Glutamatergic neuron (in vitro differentiated cells): ENCODE results near the gene DNAJC1. TPM values are rescaled to one million over a fixed set of nuclear protein-coding genes. Genes with fewer than 3 reads are reported as not detected.

Experiments used
- DNase-seq: peaks from one replicate; pipeline ENCODE4 v3.0.0; 2022
- H3K27ac Mint-ChIP-seq: one replicate; pipeline ENCODE4 v1.8.0; 2020; ENCODE audit warnings: mild to moderate bottlenecking, mixed read lengths, inconsistent platforms; ENCODE audit not compliant: unreplicated experiment
- H3K27me3 Mint-ChIP-seq: one replicate; pipeline ENCODE4 v1.8.0; 2020; ENCODE audit warnings: mild to moderate bottlenecking, moderate library complexity, mixed read lengths, inconsistent platforms; ENCODE audit not compliant: unreplicated experiment
- H3K36me3 Mint-ChIP-seq: one replicate; pipeline ENCODE4 v1.8.0; 2020; ENCODE audit warnings: mild to moderate bottlenecking, mixed read lengths, inconsistent platforms; ENCODE audit not compliant: unreplicated experiment
- H3K4me1 Mint-ChIP-seq: one replicate; pipeline ENCODE4 v1.8.0; 2020; ENCODE audit warnings: mild to moderate bottlenecking, low read depth, mixed read lengths, inconsistent platforms; ENCODE audit not compliant: unreplicated experiment
- H3K4me3 Mint-ChIP-seq: one replicate; pipeline ENCODE4 v1.8.0; 2020; ENCODE audit warnings: mild to moderate bottlenecking, mixed read lengths, inconsistent platforms; ENCODE audit not compliant: unreplicated experiment
- H3K9me3 Mint-ChIP-seq: one replicate; pipeline ENCODE4 v1.8.0; 2020; ENCODE audit warnings: mild to moderate bottlenecking, moderate library complexity, mixed read lengths, inconsistent platforms; ENCODE audit not compliant: unreplicated experiment
- CTCF ChIP-seq: fragments of 200-600 bp; sonication (generic); IDR thresholded peaks from one replicate; pipeline ENCODE4 v1.5.0; 2021; ENCODE audit not compliant: partially characterized antibody, unreplicated experiment
- total RNA-seq: library from RNA; stranded (reverse); fragmentation: NEBNext Ultra II Directional; extraction: Animal tissue kit (Norgen Biotek cat#: 25700); gene quantifications from one replicate; pipeline ENCODE4 v1.2.1, GENCODE V29; 2021; ENCODE audit not compliant: unreplicated experiment

The DNAJC1 gene
- total RNA-seq, 1 donor from 2014 or later = 4.3 TPM

GRCh38 chr10:21754410-21755011 is 249.0 kb downstream of the DNAJC1 start:
- peaks cover 30% of the 10 kb centered on the region for H3K4me1 Mint-ChIP-seq
- peak; percentile 46 for DNase-seq

GRCh38 chr10:21753497-21754270 is 249.8 kb downstream of the DNAJC1 start:
- TF ChIP-seq CTCF = no peak
- peak overlapping the region; percentile 79 for H3K27ac Mint-ChIP-seq
- H3K36me3 Mint-ChIP-seq = no peaks in the 10 kb centered on the region
- H3K9me3 Mint-ChIP-seq = peaks cover 16% of the 10 kb centered on the region
- peak; percentile 42 for DNase-seq
- H3K27me3 Mint-ChIP-seq = peaks cover 6% of the 10 kb centered on the region
- peaks cover 30% of the 10 kb centered on the region for H3K4me1 Mint-ChIP-seq
- H3K4me3 Mint-ChIP-seq = peak overlapping the region; percentile 43

More at GRCh38 chr10:21754410-21755011, 249.0 kb downstream of the DNAJC1 start:
- Mint-ChIP-seq H3K27ac (peak overlapping the region; percentile 87), H3K9me3 (peaks cover 16% of the 10 kb centered on the region), H3K4me3 (peak overlapping the region; percentile 28), H3K27me3 (peaks cover 8% of the 10 kb centered on the region), H3K36me3 (no peaks in the 10 kb centered on the region)
- no peak for TF ChIP-seq CTCF

- Mint-ChIP-seq H3K27ac (no peak overlapping the region), H3K36me3 (no peaks in the 10 kb centered on the region), H3K27me3 (peaks cover 6% of the 10 kb centered on the region), H3K4me3 (no peak overlapping the region), H3K4me1 (peaks cover 16% of the 10 kb centered on the region), H3K9me3 (peaks cover 12% of the 10 kb centered on the region)
- DNase-seq = no peak
- no peak for TF ChIP-seq CTCF
These were observed 251.9 kb downstream of the DNAJC1 start for GRCh38 chr10:21751341-21752310.

GRCh38 chr10:21750424-21750823 is 253.1 kb downstream of the DNAJC1 start:
- H3K27me3 Mint-ChIP-seq = peaks cover 6% of the 10 kb centered on the region
- peaks cover 17% of the 10 kb centered on the region for H3K4me1 Mint-ChIP-seq
- peaks cover 11% of the 10 kb centered on the region for H3K9me3 Mint-ChIP-seq
- no peaks in the 10 kb centered on the region for H3K36me3 Mint-ChIP-seq
- DNase-seq = no peak
- no peak overlapping the region for H3K27ac Mint-ChIP-seq
- no peak overlapping the region for H3K4me3 Mint-ChIP-seq
- no peak for TF ChIP-seq CTCF
